Amygdala (tissue), 56 donors: ENCODE measurements around the gene DNAJC22.

ENCODE experiments used
- DNase-seq, 56 donors: peaks; one replicate each; lab custom pipeline; 2025; lab: John Stamatoyannopoulos, UW

Gene DNAJC22

GRCh38 chr12:49342914-49343731 is 3.6 kb upstream of the DNAJC22 start:
- DNase-seq = peak in 6 of 56 donors; percentile 27 to 56 (median 38)

- no peak for DNase-seq
Observed at GRCh38 chr12:49344486-49345050, 2.1 kb upstream of the DNAJC22 start.

- peak in 5 of 56 donors; percentile 16 to 47 (median 36) for DNase-seq
Observed at GRCh38 chr12:49345051-49345824, 1.4 kb upstream of the DNAJC22 start.

GRCh38 chr12:49345825-49346658 is 646 bp upstream of the DNAJC22 start:
- peak in 1 of 56 donors; percentile 28 for DNase-seq

GRCh38 chr12:49347311-49348193 is 864 bp downstream of the DNAJC22 start:
- DNase-seq = peak in 55 of 56 donors; percentile 26 to 95 (median 80)

GRCh38 chr12:49348781-49349180 is 2.1 kb downstream of the DNAJC22 start:
- no peak for DNase-seq

- DNase-seq = no peak
Observed at GRCh38 chr12:49349266-49349665, 2.6 kb downstream of the DNAJC22 start.

GRCh38 chr12:49352351-49352750 is 5.7 kb downstream of the DNAJC22 start:
- no peak for DNase-seq

- DNase-seq = no peak
Observed at GRCh38 chr12:49355913-49356312, 9.2 kb downstream of the DNAJC22 start.

- DNase-seq = no peak
Observed at GRCh38 chr12:49357103-49357678, 10.5 kb downstream of the DNAJC22 start.

- peak in 20 of 56 donors; percentile 9 to 70 (median 23) for DNase-seq
Observed at GRCh38 chr12:49358483-49359141, 11.9 kb downstream of the DNAJC22 start.

GRCh38 chr12:49359671-49360070 is 13.0 kb downstream of the DNAJC22 start:
- DNase-seq = no peak

GRCh38 chr12:49362077-49362476 is 15.4 kb downstream of the DNAJC22 start:
- DNase-seq = no peak

- DNase-seq = no peak
Observed at GRCh38 chr12:49364989-49365388, 18.3 kb downstream of the DNAJC22 start.

GRCh38 chr12:49365542-49365941 is 18.9 kb downstream of the DNAJC22 start:
- DNase-seq = no peak

GRCh38 chr12:49366096-49366651 is 19.5 kb downstream of the DNAJC22 start:
- no peak for DNase-seq

- peak in 54 of 56 donors; percentile 27 to 88 (median 74) for DNase-seq
Observed at GRCh38 chr12:49366652-49367380, 20.1 kb downstream of the DNAJC22 start.
